Measurements from ENCODE around the gene JAK3. TPM values are rescaled to one million over a fixed set of nuclear protein-coding genes. Genes with fewer than 3 reads are reported as not detected.
"Not testable (repeated sequence)": the region's sequence is repeated elsewhere in the genome, so short reads cannot be mapped to it uniquely, and the experiment has no call there.

JAK3 gene
- total RNA-seq, 1 experiment from 2014 or later, result 3.3 TPM

GRCh38 chr19:17802137-17802858 lies 45.5 kb downstream of the JAK3 start:
- no peaks in the 10 kb centered on the region for H3K4me1 Mint-ChIP-seq
- no peak overlapping the region for H2BK20ac ChIP-seq (ENCODE audit: low read depth, low read length, poor library complexity, severe bottlenecking)

GRCh38 chr19:17798599-17798998 lies 49.2 kb downstream of the JAK3 start:
- H3K4ac ChIP-seq (ENCODE audit: low read depth, low read length); H2AK5ac ChIP-seq (ENCODE audit: insufficient read length, low read length); H3K79me1 ChIP-seq (ENCODE audit: insufficient read depth, low read depth, low read length, poor library complexity, severe bottlenecking); H4K8ac ChIP-seq (replicated peaks; ENCODE audit: insufficient read length, low read depth, low read length); H4K5ac ChIP-seq (ENCODE audit: insufficient read length, low read depth, low read length); H2AFZ ChIP-seq (ENCODE audit: low read length); H3K27ac ChIP-seq (ENCODE audit: insufficient read length, low read depth, low read length); H2BK20ac ChIP-seq (ENCODE audit: low read depth, low read length, poor library complexity, severe bottlenecking); H3K4me1 ChIP-seq (ENCODE audit: insufficient read depth, low read length); DNase-seq; H3K9me3 ChIP-seq (ENCODE audit: control insufficient read depth, low read depth, low read length); H2BK120ac ChIP-seq (ENCODE audit: low read depth, low read length, poor library complexity, severe bottlenecking); H3K27me3 ChIP-seq (ENCODE audit: insufficient read depth, low read length); H4K20me1 ChIP-seq (ENCODE audit: control insufficient read depth, insufficient read depth, insufficient read length); H3K79me2 ChIP-seq (ENCODE audit: insufficient read depth, low read length); H3K56ac ChIP-seq (ENCODE audit: insufficient read length, low read depth, low read length); H3K4me2 ChIP-seq (ENCODE audit: insufficient read depth, insufficient read length, low read length); H3K23ac ChIP-seq (ENCODE audit: insufficient read length, low read depth, low read length); H3K9ac ChIP-seq (ENCODE audit: extremely low read depth, insufficient read length, low read length); H2BK12ac ChIP-seq (ENCODE audit: insufficient read length, low read depth, low read length); H3K4me1 Mint-ChIP-seq; H3K4me3 Mint-ChIP-seq; H3T11ph ChIP-seq (ENCODE audit: low read length); H4K91ac ChIP-seq (ENCODE audit: insufficient read length, low read depth, low read length); H3K36me3 Mint-ChIP-seq (ENCODE audit: insufficient read depth in 1 of 3, low read depth in 3 of 3); H2BK5ac ChIP-seq (ENCODE audit: insufficient read length, low read length); H3K18ac ChIP-seq (ENCODE audit: insufficient read length, low read depth, low read length); H3K14ac ChIP-seq (ENCODE audit: insufficient read depth, low read length); H3K9me3 Mint-ChIP-seq; H2BK15ac ChIP-seq (ENCODE audit: low read depth, low read length); H3K27ac Mint-ChIP-seq: not testable (repeated sequence)
- peaks cover 29% of the 10 kb centered on the region for H3K27me3 Mint-ChIP-seq (ENCODE audit: low read depth)
- H3K23me2 ChIP-seq (ENCODE audit: insufficient read length, low read depth, low read length, poor library complexity, severe bottlenecking), result peaks cover 12% of the 10 kb centered on the region
- WGBS (ENCODE audit: extremely low coverage, insufficient read length, low lambda C conversion rate), result no CpG with 5 or more reads among the region's 3 CpGs

More at GRCh38 chr19:17802137-17802858, 45.5 kb downstream of the JAK3 start:
- Mint-ChIP-seq H3K4me3 (no peak overlapping the region), H3K9me3 (no peaks in the 10 kb centered on the region; a peak in 1 of 5 replicates), H3K36me3 (ENCODE audit: insufficient read depth in 1 of 3, low read depth in 3 of 3) (no peaks in the 10 kb centered on the region), H3K27ac (no peak overlapping the region), H3K27me3 (ENCODE audit: low read depth) (peaks cover 5% of the 10 kb centered on the region; the same call in 1 of the 2 replicates)
- Histone ChIP-seq H3K27me3 (ENCODE audit: insufficient read depth, low read length) (no peaks in the 10 kb centered on the region), H3T11ph (ENCODE audit: low read length) (no peak overlapping the region), H4K5ac (ENCODE audit: insufficient read length, low read depth, low read length) (no peak overlapping the region), H3K23me2 (ENCODE audit: insufficient read length, low read depth, low read length, poor library complexity, severe bottlenecking) (no peaks in the 10 kb centered on the region), H3K9me3 (ENCODE audit: control insufficient read depth, low read depth, low read length) (no peaks in the 10 kb centered on the region), H3K14ac (ENCODE audit: insufficient read depth, low read length) (no peak overlapping the region), H3K9ac (ENCODE audit: extremely low read depth, insufficient read length, low read length) (no peak overlapping the region), H4K20me1 (ENCODE audit: control insufficient read depth, insufficient read depth, insufficient read length) (no peaks in the 10 kb centered on the region), H3K79me1 (ENCODE audit: insufficient read depth, low read depth, low read length, poor library complexity, severe bottlenecking) (no peaks in the 10 kb centered on the region), H3K79me2 (ENCODE audit: insufficient read depth, low read length) (no peaks in the 10 kb centered on the region), H2BK120ac (ENCODE audit: low read depth, low read length, poor library complexity, severe bottlenecking) (no peak overlapping the region), H4K91ac (ENCODE audit: insufficient read length, low read depth, low read length) (no peak overlapping the region), H3K23ac (ENCODE audit: insufficient read length, low read depth, low read length) (no peak overlapping the region), H4K8ac (replicated peaks; ENCODE audit: insufficient read length, low read depth, low read length) (no peak overlapping the region), H3K27ac (ENCODE audit: insufficient read length, low read depth, low read length) (no peak overlapping the region), H3K56ac (ENCODE audit: insufficient read length, low read depth, low read length) (no peak overlapping the region), H3K18ac (ENCODE audit: insufficient read length, low read depth, low read length) (no peak overlapping the region), H3K4me1 (ENCODE audit: insufficient read depth, low read length) (no peaks in the 10 kb centered on the region), H2BK12ac (ENCODE audit: insufficient read length, low read depth, low read length) (no peak overlapping the region), H2BK5ac (ENCODE audit: insufficient read length, low read length) (no peak overlapping the region), H3K4me2 (ENCODE audit: insufficient read depth, insufficient read length, low read length) (no peak overlapping the region), H2AFZ (ENCODE audit: low read length) (no peak overlapping the region), H3K4ac (ENCODE audit: low read depth, low read length) (no peak overlapping the region), H2BK15ac (ENCODE audit: low read depth, low read length) (no peak overlapping the region), H2AK5ac (ENCODE audit: insufficient read length, low read length) (no peak overlapping the region)
- DNase-seq, result no peak
- TF ChIP-seq CTCF (conservative IDR thresholded peaks at IDR 0.05), result no peak
- no CpG with 5 or more reads among the region's 12 CpGs for WGBS (ENCODE audit: extremely low coverage, insufficient read length, low lambda C conversion rate)
